ENCODE measurements around the gene KCTD8.

- TF ChIP-seq CTCF (IDR thresholded peaks at IDR 0.05 in 4 of 5, conservative IDR thresholded peaks at IDR 0.05 in 1 of 5) (no peak), POLR2A (IDR thresholded peaks at IDR 0.05) (no peak)
Measured at GRCh38 chr4:44145868-44146267, 302.7 kb downstream of the KCTD8 start.

Measured in gastrocnemius medialis (tissue), 4 donors.